Stimulated activated CD4-positive, alpha-beta T cell treated with anti-CD3 and anti-CD28 coated beads, Interleukin-15, amount 100 ng/mL, for 1 hour (primary cell): ENCODE measurements around the gene ZNF683.
A peak's percentile ranks its signal among the peaks of the same experiment; 100 is the strongest.

Experiments
- DNase-seq, 2 donors: peaks; one replicate each; pipeline ENCODE4 v3.0.0-alpha.2; 2020; ENCODE audit warnings: low read depth in 1 of 2, low spot score in 1 of 2

Gene ZNF683

GRCh38 chr1:26358411-26359384, 13.9 kb downstream of the ZNF683 start:
- DNase-seq = peak in 1 of 2 donors; percentile 44

- DNase-seq = no peak
Measured at GRCh38 chr1:26357121-26357602, 15.4 kb downstream of the ZNF683 start.

GRCh38 chr1:26356106-26356505, 16.4 kb downstream of the ZNF683 start:
- no peak for DNase-seq

DNA sequence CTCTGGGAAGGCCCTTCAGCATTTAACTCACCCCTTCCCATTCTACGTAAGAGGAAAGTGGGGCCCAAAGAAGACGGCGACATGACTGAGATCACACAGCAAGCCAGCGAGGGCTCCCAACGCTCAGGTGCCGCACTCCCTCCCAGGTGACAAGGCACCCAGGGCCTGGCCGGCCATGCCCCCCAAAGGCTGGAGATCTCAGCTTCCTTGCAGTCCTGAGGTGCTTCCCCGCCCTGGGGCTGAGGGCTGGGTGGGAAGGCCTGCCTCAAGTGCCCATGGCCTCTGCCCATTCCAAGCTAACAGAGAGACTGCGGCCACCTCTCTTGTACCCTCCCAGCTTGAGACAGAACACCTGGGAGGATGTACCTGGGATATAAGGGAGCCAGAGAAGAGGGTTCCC, 17.6 kb downstream of the ZNF683 start:
- DNase-seq = no peak

- no peak for DNase-seq
Measured at GRCh38 chr1:26353976-26354820, 18.4 kb downstream of the ZNF683 start, which contains the start of gene CRYBG2. TSS of gene CRYBG2 (minus strand) at chr1:26354130. CDS start at chr1:26346657, 7,473 bp downstream.

DNA sequence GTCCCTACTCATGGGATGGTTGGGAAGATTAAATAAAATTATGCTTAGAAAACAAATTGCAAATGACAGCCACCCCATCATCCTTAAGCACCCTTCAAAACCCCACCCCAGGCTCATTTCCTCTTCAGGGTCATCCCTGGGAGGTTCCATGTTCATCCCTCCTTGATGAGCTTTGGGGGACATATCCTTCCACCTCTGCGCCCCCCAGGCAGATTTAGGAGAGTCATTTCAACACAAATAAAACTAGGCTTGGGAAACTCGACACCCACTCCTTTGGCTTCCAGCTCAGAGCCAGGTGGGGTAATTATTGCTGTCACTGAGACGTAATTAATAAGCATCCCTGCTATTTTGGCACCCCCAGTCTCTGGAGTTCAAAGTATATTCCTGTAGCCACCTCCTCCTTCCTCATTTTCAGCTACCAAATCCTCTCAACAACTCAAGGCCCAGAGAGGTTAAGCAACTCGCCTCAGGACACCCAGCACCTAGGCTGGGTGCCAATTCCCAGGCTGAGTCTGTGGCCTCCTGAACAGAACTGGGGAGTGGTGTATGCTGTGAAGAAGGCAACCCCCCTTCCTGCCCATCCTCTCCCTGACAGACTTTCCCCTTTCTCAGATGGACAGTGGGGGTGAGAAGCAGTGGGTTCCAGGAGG, 19.2 kb downstream of the ZNF683 start:
- DNase-seq = no peak

- no peak for DNase-seq
Measured at GRCh38 chr1:26352338-26352679, 20.2 kb downstream of the ZNF683 start.

DNA sequence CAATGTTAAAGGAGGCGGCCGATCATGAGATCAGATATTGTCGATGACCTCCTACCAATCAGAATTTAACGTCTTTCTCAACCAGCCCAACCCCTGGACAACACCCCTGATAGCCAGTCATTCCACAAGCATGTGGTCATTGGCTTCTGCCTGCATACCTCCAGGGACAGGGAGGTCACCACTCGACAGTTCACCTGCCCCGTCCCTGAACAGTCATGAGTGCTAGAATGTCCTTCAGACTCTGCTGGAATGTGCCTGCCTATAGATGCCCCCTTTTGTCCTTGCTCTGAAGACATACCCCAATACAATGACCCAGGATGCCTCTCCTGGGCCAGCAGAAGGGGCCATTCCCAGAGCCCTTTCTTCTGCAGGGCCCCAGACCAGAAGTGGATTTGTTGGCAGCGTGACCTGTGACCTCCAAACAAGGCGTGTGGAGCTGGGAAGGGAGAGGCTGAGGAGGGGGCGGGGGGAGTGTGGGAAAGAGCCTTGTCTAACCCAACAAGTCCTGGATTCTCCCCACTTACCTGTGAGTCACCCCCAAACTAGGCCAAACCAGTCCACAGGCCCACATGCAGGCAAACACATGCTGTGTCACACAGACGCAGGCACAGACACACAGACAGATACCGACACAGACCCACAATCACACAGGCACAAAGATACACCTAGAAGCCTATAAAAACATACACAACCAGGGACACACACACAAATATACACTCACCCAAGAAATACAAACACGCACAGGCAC, 20.8 kb downstream of the ZNF683 start:
- DNase-seq = no peak

GRCh38 chr1:26350701-26351589, 21.6 kb downstream of the ZNF683 start:
- no peak for DNase-seq

GRCh38 chr1:26350343-26350700, 22.2 kb downstream of the ZNF683 start:
- no peak for DNase-seq

DNA sequence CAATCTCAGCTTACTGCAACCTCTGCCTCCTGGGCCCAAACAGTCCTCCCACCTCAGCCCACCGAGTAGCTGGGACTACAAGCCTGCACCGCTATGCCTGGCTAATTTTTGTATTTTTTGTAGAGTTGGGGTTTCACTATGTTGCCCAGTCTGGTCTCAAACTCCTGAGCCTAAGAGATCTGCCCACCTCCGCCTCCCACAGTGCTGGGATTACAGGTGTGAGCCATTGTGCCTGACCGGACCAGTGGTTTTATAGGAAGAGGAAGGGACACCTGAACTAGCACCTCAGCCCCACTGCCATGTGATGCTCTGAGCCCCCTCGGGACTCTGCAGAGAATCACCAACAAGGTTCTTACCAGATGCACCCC, 22.7 kb downstream of the ZNF683 start:
- no peak for DNase-seq

- no peak for DNase-seq
Measured at GRCh38 chr1:26349188-26349876, 23.2 kb downstream of the ZNF683 start.

DNA sequence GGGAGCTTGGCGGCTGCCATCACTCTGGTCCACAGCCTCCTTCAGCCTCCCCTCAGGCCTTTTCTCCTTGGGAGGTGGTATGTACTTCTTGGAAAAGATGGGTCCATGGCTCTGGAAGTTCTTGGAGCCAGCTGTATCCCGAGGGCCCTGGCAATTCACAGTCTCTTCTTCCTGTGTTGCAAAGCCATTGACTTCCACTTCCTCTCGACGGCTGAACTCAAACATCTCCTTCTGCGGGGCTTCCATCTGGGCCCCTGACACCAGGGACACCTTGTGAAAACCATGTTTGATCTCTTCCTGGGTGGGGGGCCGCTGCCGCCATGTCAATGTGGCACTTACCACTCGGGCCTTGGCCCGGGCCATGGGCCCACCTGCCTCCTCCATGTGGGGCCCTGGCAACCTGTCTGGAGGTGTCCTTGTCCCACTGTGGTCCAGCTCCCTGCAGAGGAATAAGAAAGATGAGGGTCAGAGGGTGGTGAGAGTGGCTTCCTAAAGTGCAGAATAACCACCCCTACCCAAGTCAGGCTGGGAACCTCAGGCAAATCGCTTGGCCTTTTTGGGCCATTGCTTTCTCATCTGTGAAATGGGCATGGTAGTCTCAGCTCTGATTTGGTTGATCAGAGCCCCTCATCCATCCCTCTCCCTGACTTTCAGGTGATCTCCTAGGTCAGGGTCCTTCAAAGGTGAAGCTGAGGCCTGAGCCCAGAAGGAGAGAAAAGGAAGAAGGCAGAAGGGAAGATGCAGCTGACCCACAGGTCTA, 26.1 kb downstream of the ZNF683 start:
- no peak for DNase-seq

DNA sequence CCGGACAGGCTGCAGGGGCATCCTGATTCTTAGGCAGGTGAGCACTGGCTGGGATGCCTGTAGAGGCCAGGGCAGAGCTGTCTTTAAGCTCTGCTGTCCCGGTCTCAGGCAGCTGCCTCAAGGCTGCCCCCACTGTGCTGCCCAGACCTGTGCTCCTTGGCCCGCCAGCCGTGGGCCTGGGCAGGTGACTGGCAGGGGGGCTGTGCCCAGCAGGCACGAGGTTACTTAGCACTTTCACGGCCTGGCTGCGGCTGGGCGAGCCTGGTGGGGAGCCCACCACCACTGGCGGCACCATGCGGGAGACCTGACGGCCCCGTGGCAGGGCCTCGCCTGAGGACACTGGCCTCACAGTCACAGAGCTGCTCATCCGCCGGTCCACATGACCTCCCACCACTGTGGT, 26.8 kb downstream of the ZNF683 start:
- no peak for DNase-seq

DNA sequence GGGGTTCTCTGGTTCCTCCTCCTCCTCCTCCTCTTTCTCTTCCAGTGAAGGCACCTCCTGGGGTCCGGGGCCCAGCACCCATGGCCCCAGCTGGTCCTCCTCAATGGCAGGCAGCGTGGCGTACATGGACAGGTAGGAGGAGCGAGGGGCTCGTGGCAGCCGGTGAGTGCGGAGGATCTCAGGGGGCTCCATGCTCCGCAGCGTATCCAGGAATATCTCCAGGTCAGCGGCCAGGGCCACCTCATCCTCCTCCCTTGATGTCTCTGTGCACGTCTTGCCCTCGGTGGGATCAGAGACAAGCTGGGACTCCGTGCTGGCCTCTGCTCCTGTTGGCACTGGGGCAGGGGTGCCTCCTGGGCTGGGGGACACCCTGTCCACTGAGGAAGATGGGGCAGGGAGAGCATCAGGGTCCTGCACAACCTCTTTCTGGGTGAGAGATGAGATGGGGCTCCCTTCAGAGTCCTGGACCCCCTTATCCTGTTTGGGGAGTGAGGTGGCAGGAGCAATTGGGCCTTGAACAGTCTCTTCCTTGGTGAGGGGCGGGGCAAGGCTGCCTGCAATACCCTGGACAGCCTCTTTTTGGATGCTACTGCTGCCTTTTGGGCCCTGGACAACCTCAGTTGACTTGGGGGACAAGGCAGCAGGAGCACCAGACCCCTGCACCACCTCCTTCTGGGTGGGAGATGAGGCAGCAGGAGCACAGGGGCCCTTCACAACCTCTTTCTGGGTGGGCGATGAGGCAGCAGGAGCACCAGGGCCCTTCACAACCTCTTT, 28.2 kb downstream of the ZNF683 start:
- DNase-seq = no peak

DNA sequence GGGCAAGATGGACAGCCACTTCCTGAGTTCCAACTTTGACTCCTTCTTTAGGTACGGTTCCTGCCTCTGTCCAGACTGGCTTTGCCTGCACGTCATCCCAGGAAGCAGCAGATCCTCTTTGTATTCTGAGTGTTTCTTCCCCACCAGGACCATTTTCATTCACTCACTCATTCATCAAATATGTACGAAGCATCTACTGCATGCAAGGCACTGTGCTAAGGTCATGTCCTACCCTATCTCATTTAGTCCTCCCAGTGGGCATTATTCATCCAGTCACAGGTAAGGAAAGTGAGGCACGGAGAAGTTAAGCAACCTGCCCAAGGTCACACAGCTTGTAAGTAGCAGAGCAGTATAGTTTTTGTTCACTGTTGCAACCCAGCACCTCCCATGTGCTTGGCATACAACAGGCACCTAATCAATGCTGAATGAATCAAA, 32.5 kb downstream of the ZNF683 start:
- no peak for DNase-seq

- DNase-seq = no peak
Measured at GRCh38 chr1:26338670-26339069, 33.9 kb downstream of the ZNF683 start.

DNA sequence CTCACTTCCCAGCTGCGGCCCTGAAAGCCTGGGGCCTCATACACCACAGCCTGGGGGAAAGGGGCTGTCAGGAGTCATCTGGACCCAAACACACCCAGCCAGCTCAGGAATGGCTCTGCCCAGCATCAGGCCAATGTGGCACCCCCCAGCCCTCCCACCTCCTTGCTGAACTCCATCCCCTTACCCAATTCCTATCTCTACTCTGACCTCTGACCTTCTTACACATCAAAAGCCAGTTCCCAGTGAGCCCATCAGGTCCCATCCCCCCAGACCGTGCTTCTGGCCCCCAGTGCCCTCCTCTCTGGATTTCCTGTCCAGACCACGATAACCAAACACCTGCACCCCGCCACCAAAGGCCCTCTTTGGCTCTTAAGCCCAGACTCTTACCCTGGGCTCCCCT, 34.9 kb downstream of the ZNF683 start:
- no peak for DNase-seq
